A549 treated with dexamethasone at 1 μM for 4 hours (cell line): ENCODE measurements around the gene RABGAP1. TPM values are rescaled to one million over a fixed set of nuclear protein-coding genes. Genes with fewer than 3 reads are reported as not detected.

Experiments
- total RNA-seq: library from RNA; stranded (reverse); fragments of 200-300 nt; extraction: Qiagen RNA extraction; gene quantifications from 5 replicates; pipeline ENCODE4 v1.2.3, GENCODE V29; 2022

Gene RABGAP1
- total RNA-seq = 13.6 to 16.2 TPM (median 15.4 TPM) in 5 replicates

GRCh38 chr9:122940749-122941581, at the start of gene RABGAP1:
TSS of gene RABGAP1 (plus strand) at chr9:122941020. CDS start at chr9:122957060, 16,040 bp downstream.

DNA sequence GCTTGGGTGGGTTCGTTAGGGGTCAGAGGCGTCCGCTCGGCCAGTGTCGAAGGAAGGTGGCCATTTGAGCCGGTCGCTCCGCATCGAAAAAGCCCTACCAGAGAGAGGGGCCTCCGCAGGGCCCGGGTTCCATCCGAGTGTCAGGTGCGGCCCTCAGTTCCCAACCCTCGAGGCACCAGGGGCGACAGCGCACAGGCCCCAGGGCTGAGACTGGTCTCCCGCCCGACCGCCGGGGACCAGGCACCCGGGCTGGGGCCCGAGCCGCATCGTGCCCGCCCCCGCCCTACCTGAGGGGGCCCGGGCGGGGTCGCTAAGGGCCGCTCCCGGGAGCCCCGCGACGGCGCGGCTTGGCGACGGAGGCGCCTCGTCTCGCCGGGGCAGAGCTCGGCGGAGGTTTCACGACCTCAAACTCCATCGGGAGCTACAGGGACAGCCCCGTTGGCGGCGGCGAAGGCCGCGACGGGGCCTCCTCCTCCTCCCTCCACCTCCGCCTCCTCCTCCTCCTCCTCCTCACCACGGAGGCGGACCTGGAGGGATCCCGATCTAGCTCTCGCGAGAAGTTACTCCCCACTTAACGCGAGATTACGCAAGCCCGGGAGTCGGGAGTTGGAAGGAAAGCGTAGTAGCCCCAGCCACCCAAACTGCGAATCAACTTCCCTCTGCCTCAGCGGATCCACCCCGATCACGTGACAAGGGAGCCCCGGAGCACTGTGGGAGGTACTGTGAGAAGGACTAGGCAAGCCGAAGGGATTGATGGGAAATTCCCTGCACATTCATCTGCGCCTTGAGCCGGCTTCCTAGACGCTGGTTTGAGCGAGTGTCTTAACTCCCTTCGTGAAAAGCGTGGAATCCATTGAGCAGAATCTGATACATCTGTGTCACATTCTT, 35.8 kb upstream of the RABGAP1 start, which contains the start of gene RC3H2:
Gene RC3H2 (minus strand): TSS at position 537 of the 888 bp plus-strand sequence. CDS start 7,850 bp downstream, outside the sequence.

DNA sequence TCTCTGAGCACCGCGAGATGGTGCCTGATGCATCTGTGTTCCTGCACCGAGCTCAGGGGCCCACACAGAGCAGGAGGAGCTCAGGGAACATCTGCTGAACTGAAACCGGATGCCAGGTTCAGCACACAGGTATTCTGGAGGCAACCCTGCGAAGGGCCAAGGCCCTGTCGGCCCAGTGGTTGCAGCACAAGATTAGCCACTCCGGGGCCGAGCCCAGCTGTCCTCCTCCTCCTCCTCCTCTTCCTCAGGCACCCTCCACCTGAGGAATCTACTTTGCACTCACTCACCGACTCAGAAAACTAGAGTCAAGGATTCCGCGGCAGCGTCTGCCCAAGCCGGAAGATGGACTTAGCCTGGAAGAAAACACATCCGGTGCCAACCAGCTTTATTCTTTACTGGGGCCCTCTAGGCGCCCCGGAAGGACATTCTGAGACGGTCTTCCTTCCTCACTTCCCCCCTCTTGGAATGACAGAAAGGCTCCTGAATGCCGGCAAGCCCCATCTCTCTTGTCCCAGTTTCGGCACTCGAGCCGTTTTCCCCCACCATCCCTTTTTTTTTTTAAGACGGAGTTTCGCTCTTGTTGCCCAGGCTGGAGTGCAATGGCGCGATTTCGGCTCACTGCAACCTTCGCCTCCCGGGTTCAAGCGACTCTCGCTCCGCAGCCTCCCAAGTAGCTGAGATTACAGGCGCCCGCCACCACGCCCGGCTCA, 27.7 kb upstream of the RABGAP1 start, which contains the start of gene ZBTB6:
Gene ZBTB6 (minus strand): TSS at position 360 of the 710 bp plus-strand sequence. CDS start 1,251 bp downstream, outside the sequence.

GRCh38 chr9:122931226-122932121, 9.3 kb upstream of the RABGAP1 start, which contains the start of gene ZBTB26:
TSS of gene ZBTB26 (minus strand) at chr9:122931512. CDS start at chr9:122919934, 11,578 bp downstream.

DNA sequence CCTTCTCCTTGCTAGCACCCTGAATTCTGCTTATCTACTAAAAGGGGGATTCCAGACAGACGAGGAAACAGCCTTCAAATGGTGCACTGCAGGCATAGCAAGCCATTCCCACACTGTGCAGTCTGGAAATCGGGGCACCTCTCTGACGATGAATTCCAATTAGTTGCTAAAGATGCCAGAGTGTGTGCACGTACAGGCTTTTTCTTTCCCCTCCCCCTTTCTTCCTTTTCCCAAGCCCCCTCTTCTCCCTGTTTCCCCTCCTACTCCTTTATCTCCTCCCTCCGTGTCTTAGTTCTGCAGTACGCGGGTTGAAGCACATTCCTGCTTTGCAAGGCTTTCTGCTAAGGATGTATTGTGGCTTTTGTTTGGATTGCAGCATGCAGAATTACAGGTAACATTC, 92.5 kb downstream of the RABGAP1 start, which contains the start of gene GPR21:
Gene GPR21 (plus strand): TSS at position 316 of the 400 bp plus-strand sequence. CDS start 900 bp downstream, outside the sequence.

Other genes starting within 250 kb of the RABGAP1 start
- not detected in 5 replicates for gene OR1L4, start 217.0 kb upstream of the RABGAP1 start, total RNA-seq
- not detected in 5 replicates for gene OR1L6, start 198.7 kb upstream of the RABGAP1 start, total RNA-seq
- not detected in 5 replicates for gene OR5C1, start 152.1 kb upstream of the RABGAP1 start, total RNA-seq
- gene OR1K1, start 140.9 kb upstream of the RABGAP1 start, total RNA-seq = not detected in 5 replicates
- 15.1 to 20.0 TPM (median 17.7 TPM) in 5 replicates for gene PDCL, start 112.4 kb upstream of the RABGAP1 start, total RNA-seq
- 14.7 to 28.5 TPM (median 23.8 TPM) in 5 replicates for gene RC3H2, start 35.7 kb upstream of the RABGAP1 start, total RNA-seq
- 4.7 to 6.1 TPM (median 4.9 TPM) in 5 replicates for gene ZBTB6, start 27.7 kb upstream of the RABGAP1 start, total RNA-seq
- gene ZBTB26, start 9.5 kb upstream of the RABGAP1 start, total RNA-seq = 1.5 to 2.4 TPM (median 2.1 TPM) in 5 replicates
- not detected in 5 replicates for gene GPR21, start 92.6 kb downstream of the RABGAP1 start, total RNA-seq